ENCODE measurements around the gene RSRC1.

- TF ChIP-seq USF1 (IDR thresholded peaks at IDR 0.05) (no peak), EP300 (IDR thresholded peaks at IDR 0.05; ENCODE audit: borderline replicate concordance) (no peak)
Measured at GRCh38 chr3:158100681-158101080, 9.2 kb upstream of the RSRC1 start.

Data from Ishikawa (cell line).